ENCODE results near the gene CLTCL1. TPM values are rescaled to one million over a fixed set of nuclear protein-coding genes. Genes with fewer than 3 reads are reported as not detected.

Gene CLTCL1
- total and polyA plus RNA-seq, 11 donors = 4.6 to 20.9 (median 10.2) TPM

- no peaks in the 10 kb centered on the region for H3K4me1 ChIP-seq
- no peak overlapping the region for H3K27ac ChIP-seq
- no peaks in the 10 kb centered on the region for H3K9me3 ChIP-seq
- DNase-seq = peak in 1 of 5 donors; percentile 33
- H3K36me3 ChIP-seq = peaks cover 0 to 33% (median 20%) of the 10 kb centered on the region in 9 donors
- ATAC-seq = no peak
- intact Hi-C loops (cut with DNase I) = loop anchor here in 1 of 10 donors (10.0 kb wide), 1 partner anchor 65 kb away; no protein-coding TSS in a partner anchor
- no peaks in the 10 kb centered on the region for H3K27me3 ChIP-seq
- H3K4me3 ChIP-seq = no peak overlapping the region
- WGBS, 4 donors = 80 to 90% (median 86%) methylated on average over 8 of the region's 8 CpGs
- TF ChIP-seq POLR2A (IDR thresholded peaks at IDR 0.05) (no peak), CTCF (IDR thresholded peaks at IDR 0.05) (no peak)
Observed at GRCh38 chr22:19129871-19130270, 161.6 kb downstream of the CLTCL1 start.

Other genes starting within 250 kb of the CLTCL1 start
- gene DGCR2, start 169.3 kb downstream of the CLTCL1 start, total RNA-seq = 10 to 100 TPM; 36.1 to 53.3 (median 41.2) TPM
- gene DGCR2, start 169.3 kb downstream of the CLTCL1 start, polyA plus RNA-seq = 10 to 100 TPM; 26.0 to 51.5 TPM
- under 1 TPM in 1 of 9 donors, not detected in 8; 0.12 TPM for gene TSSK2, start 160.4 kb downstream of the CLTCL1 start, total RNA-seq
- gene TSSK2, start 160.4 kb downstream of the CLTCL1 start, polyA plus RNA-seq = under 1 TPM; 0.04 to 0.19 TPM
- gene ESS2, start 147.1 kb downstream of the CLTCL1 start, total RNA-seq = 10 to 100 TPM in 4 of 9 donors, 1 to 10 TPM in 5; 7.8 to 14.4 (median 9.6) TPM
- 10 to 100 TPM; 11.2 to 14.7 TPM for gene ESS2, start 147.1 kb downstream of the CLTCL1 start, polyA plus RNA-seq
- gene GSC2, start 141.4 kb downstream of the CLTCL1 start, total RNA-seq = not detected
- not detected for gene GSC2, start 141.4 kb downstream of the CLTCL1 start, polyA plus RNA-seq
- 10 to 100 TPM; 16.1 to 35.8 (median 24.6) TPM for gene SLC25A1, start 113.0 kb downstream of the CLTCL1 start, total RNA-seq
- gene SLC25A1, start 113.0 kb downstream of the CLTCL1 start, polyA plus RNA-seq = 10 to 100 TPM; 28.4 to 28.8 TPM
- gene HIRA, start 140.0 kb upstream of the CLTCL1 start, total RNA-seq = 10 to 100 TPM; 13.0 to 25.4 (median 17.3) TPM
- gene HIRA, start 140.0 kb upstream of the CLTCL1 start, polyA plus RNA-seq = 10 to 100 TPM in 1 of 2 donors, 1 to 10 TPM in 1; 3.7 to 17.8 TPM
- 10 to 100 TPM; 39.9 to 62.7 (median 54.2) TPM for gene MRPL40, start 140.8 kb upstream of the CLTCL1 start, total RNA-seq
- 100 to 1,000 TPM in 1 of 2 donors, 10 to 100 TPM in 1; 42.1 to 119 TPM for gene MRPL40, start 140.8 kb upstream of the CLTCL1 start, polyA plus RNA-seq
- 100 to 1,000 TPM in 2 of 9 donors, 10 to 100 TPM in 7; 39.1 to 115 (median 64.5) TPM for gene C22orf39, start 156.0 kb upstream of the CLTCL1 start, total RNA-seq
- 10 to 100 TPM; 43.2 to 48.7 TPM for gene C22orf39, start 156.0 kb upstream of the CLTCL1 start, polyA plus RNA-seq
- 10 to 100 TPM; 28.7 to 51.6 (median 40.3) TPM for gene UFD1, start 187.5 kb upstream of the CLTCL1 start, total RNA-seq
- gene UFD1, start 187.5 kb upstream of the CLTCL1 start, polyA plus RNA-seq = 10 to 100 TPM; 50.3 to 80.5 TPM
- gene CDC45, start 188.2 kb upstream of the CLTCL1 start, total RNA-seq = 1 to 10 TPM in 1 of 9 donors, under 1 TPM in 4, not detected in 4; 0.16 to 3.1 (median 0.32) TPM
- under 1 TPM; 0.15 to 0.33 TPM for gene CDC45, start 188.2 kb upstream of the CLTCL1 start, polyA plus RNA-seq
- gene CLDN5, start 232.7 kb upstream of the CLTCL1 start, total RNA-seq = 10 to 100 TPM; 16.8 to 79.0 (median 36.6) TPM
- gene CLDN5, start 232.7 kb upstream of the CLTCL1 start, polyA plus RNA-seq = 10 to 100 TPM; 39.5 to 77.7 TPM

Data from heart left ventricle (tissue), 16 donors.